ENCODE results near the gene ANKRA2.

Gene ANKRA2

GRCh38 chr5:73565139-73565968 lies at the start of gene ANKRA2, which contains the start of gene UTP15:
Gene ANKRA2, minus strand, starts transcription at chr5:73565639. Its CDS starts 2,758 bp downstream, at chr5:73562881.
Gene UTP15, plus strand, starts transcription at chr5:73565743. Its CDS starts 1,602 bp downstream, at chr5:73567345.
- peak; percentile 99 for DNase-seq (ENCODE audit: low read depth)

GRCh38 chr5:73615085-73615484 lies 49.6 kb upstream of the ANKRA2 start:
- no peak for DNase-seq (ENCODE audit: low read depth)

- DNase-seq (ENCODE audit: low read depth), result no peak
These were observed 47.4 kb upstream of the ANKRA2 start for GRCh38 chr5:73612799-73613198.

- no peak for DNase-seq (ENCODE audit: low read depth)
These were observed 41.8 kb upstream of the ANKRA2 start for GRCh38 chr5:73607228-73607627.

- DNase-seq (ENCODE audit: low read depth), result no peak
These were observed 40.8 kb upstream of the ANKRA2 start for GRCh38 chr5:73606206-73606753.

GRCh38 chr5:73605223-73606087 lies 40.0 kb upstream of the ANKRA2 start:
- no peak for DNase-seq (ENCODE audit: low read depth)

GRCh38 chr5:73603998-73604397 lies 38.6 kb upstream of the ANKRA2 start:
- DNase-seq (ENCODE audit: low read depth), result no peak

- no peak for DNase-seq (ENCODE audit: low read depth)
These were observed 33.9 kb upstream of the ANKRA2 start for GRCh38 chr5:73599380-73599779.

GRCh38 chr5:73596705-73597328 lies 31.4 kb upstream of the ANKRA2 start:
- DNase-seq (ENCODE audit: low read depth), result no peak

GRCh38 chr5:73592551-73592950 lies 27.1 kb upstream of the ANKRA2 start:
- no peak for DNase-seq (ENCODE audit: low read depth)

GRCh38 chr5:73591698-73592501 lies 26.5 kb upstream of the ANKRA2 start:
- no peak for DNase-seq (ENCODE audit: low read depth)

- peak; percentile 33 for DNase-seq (ENCODE audit: low read depth)
These were observed 25.8 kb upstream of the ANKRA2 start for GRCh38 chr5:73591102-73591695.

GRCh38 chr5:73587923-73588322 lies 22.5 kb upstream of the ANKRA2 start:
- DNase-seq (ENCODE audit: low read depth), result no peak

- no peak for DNase-seq (ENCODE audit: low read depth)
These were observed 17.1 kb upstream of the ANKRA2 start for GRCh38 chr5:73582285-73583145.

GRCh38 chr5:73565969-73566547 lies 619 bp upstream of the ANKRA2 start:
- no peak for DNase-seq (ENCODE audit: low read depth)

GRCh38 chr5:73564675-73565074 lies 764 bp downstream of the ANKRA2 start:
- no peak for DNase-seq (ENCODE audit: low read depth)

- DNase-seq (ENCODE audit: low read depth), result no peak
These were observed 1.4 kb downstream of the ANKRA2 start for GRCh38 chr5:73564018-73564417.

- no peak for DNase-seq (ENCODE audit: low read depth)
These were observed 6.5 kb downstream of the ANKRA2 start for GRCh38 chr5:73558950-73559349.

GRCh38 chr5:73552642-73553041 lies 12.8 kb downstream of the ANKRA2 start:
- DNase-seq (ENCODE audit: low read depth), result no peak

- no peak for DNase-seq (ENCODE audit: low read depth)
These were observed 15.4 kb downstream of the ANKRA2 start for GRCh38 chr5:73550016-73550415.
